Activated CD4-positive, CD25-positive, alpha-beta regulatory T cell treated with anti-CD3 and anti-CD28 coated beads, Interleukin-2, amount 50 U/mL, for 24 hours (primary cell): ENCODE results near the gene SNX25.
"Not testable (repeated sequence)": the region's sequence is repeated elsewhere in the genome, so short reads cannot be mapped to it uniquely, and the experiment has no call there.

ENCODE experiments used
- ATAC-seq, 2 donors: fragments of 150-1000 bp; cut with Tn5 transposase; one replicate each; pipeline ENCODE4 v1.10.0; 2021; ENCODE audit warnings: mild to moderate bottlenecking in 1 of 2, moderate library complexity in 1 of 2

Gene SNX25

GRCh38 chr4:185307136-185307950, 97.9 kb downstream of the SNX25 start:
- no peak for ATAC-seq

- no peak for ATAC-seq
Observed at GRCh38 chr4:185309770-185310169, 100.4 kb downstream of the SNX25 start.

GRCh38 chr4:185311113-185311888, 101.9 kb downstream of the SNX25 start:
- ATAC-seq, result no peak

- ATAC-seq, result no peak
Observed at GRCh38 chr4:185312699-185313098, 103.3 kb downstream of the SNX25 start.

- not testable (repeated sequence) for ATAC-seq
Observed at GRCh38 chr4:185317462-185317861, 108.1 kb downstream of the SNX25 start.

- ATAC-seq, result no peak
Observed at GRCh38 chr4:185317880-185318279, 108.5 kb downstream of the SNX25 start.

- ATAC-seq, result no peak
Observed at GRCh38 chr4:185318679-185319078, 109.3 kb downstream of the SNX25 start.

- no peak for ATAC-seq
Observed at GRCh38 chr4:185322803-185323202, 113.4 kb downstream of the SNX25 start.

- no peak for ATAC-seq
Observed at GRCh38 chr4:185323606-185324005, 114.2 kb downstream of the SNX25 start.

- ATAC-seq, result not testable (repeated sequence)
Observed at GRCh38 chr4:185324361-185324760, 115.0 kb downstream of the SNX25 start.

GRCh38 chr4:185325721-185326120, 116.3 kb downstream of the SNX25 start:
- not testable (repeated sequence) for ATAC-seq

GRCh38 chr4:185328586-185328985, 119.2 kb downstream of the SNX25 start:
- no peak for ATAC-seq

GRCh38 chr4:185329879-185330510, 120.6 kb downstream of the SNX25 start:
- ATAC-seq, result not testable (repeated sequence)

- no peak for ATAC-seq
Observed at GRCh38 chr4:185332575-185333464, 123.4 kb downstream of the SNX25 start.

GRCh38 chr4:185334326-185334725, 124.9 kb downstream of the SNX25 start:
- no peak for ATAC-seq

- ATAC-seq, result no peak
Observed at GRCh38 chr4:185335579-185335978, 126.2 kb downstream of the SNX25 start.

GRCh38 chr4:185339941-185340340, 130.5 kb downstream of the SNX25 start:
- no peak for ATAC-seq

GRCh38 chr4:185341377-185341776, 132.0 kb downstream of the SNX25 start:
- no peak for ATAC-seq

- no peak for ATAC-seq
Observed at GRCh38 chr4:185341841-185342240, 132.4 kb downstream of the SNX25 start.

GRCh38 chr4:185343726-185344581, 134.6 kb downstream of the SNX25 start:
- no peak for ATAC-seq
